GM12872 (cell line): Measurements from ENCODE around the gene YTHDF1.

Experiments used
- CTCF ChIP-seq: IDR thresholded peaks from 3 replicates; pipeline ENCODE4 v1.5.1; 2011; ENCODE audit warnings: low read depth, mild to moderate bottlenecking, low read length, moderate library complexity; ENCODE audit not compliant: insufficient read depth

Gene YTHDF1

GRCh38 chr20:63223826-63224207 is 7.9 kb upstream of the YTHDF1 start:
- TF ChIP-seq CTCF: no peak

GRCh38 chr20:63223121-63223825 is 7.3 kb upstream of the YTHDF1 start:
- TF ChIP-seq CTCF: peak; percentile 88

GRCh38 chr20:63222541-63222940 is 6.6 kb upstream of the YTHDF1 start:
- TF ChIP-seq CTCF: no peak

GRCh38 chr20:63220696-63221399 is 4.9 kb upstream of the YTHDF1 start:
- no peak for TF ChIP-seq CTCF

GRCh38 chr20:63219866-63220521 is 4.1 kb upstream of the YTHDF1 start:
- no peak for TF ChIP-seq CTCF

GRCh38 chr20:63219447-63219821 is 3.5 kb upstream of the YTHDF1 start:
- no peak for TF ChIP-seq CTCF

- TF ChIP-seq CTCF: 0 out of 3 replicates have a peak, but pooled peaks have one; percentile 23
Observed at GRCh38 chr20:63218701-63219446, 2.9 kb upstream of the YTHDF1 start.
